HG02610 (cell line): Measurements from ENCODE around the gene TNFRSF25.
"Not testable (repeated sequence)": the region's sequence is repeated elsewhere in the genome, so short reads cannot be mapped to it uniquely, and the experiment has no call there.

Experiments
- ATAC-seq: cut with Tn5 transposase; IDR thresholded peaks from one replicate; pipeline ENCODE4 v1.9.1; 2021; ENCODE audit warnings: mild to moderate bottlenecking, moderate library complexity; ENCODE audit not compliant: unreplicated experiment

TNFRSF25 gene

GRCh38 chr1:6470132-6471085, 4.4 kb upstream of the TNFRSF25 start:
- no peak for ATAC-seq

- ATAC-seq, result no peak
Observed at GRCh38 chr1:6468729-6469461, 2.9 kb upstream of the TNFRSF25 start.

GRCh38 chr1:6467744-6468688, 2.0 kb upstream of the TNFRSF25 start:
- no peak for ATAC-seq

GRCh38 chr1:6467224-6467623, 1.3 kb upstream of the TNFRSF25 start:
- ATAC-seq, result no peak

- ATAC-seq, result no peak
Observed at GRCh38 chr1:6466751-6467150, 778 bp upstream of the TNFRSF25 start.

- ATAC-seq, result no peak
Observed at GRCh38 chr1:6465461-6466005, 440 bp downstream of the TNFRSF25 start.

- no peak for ATAC-seq
Observed at GRCh38 chr1:6464915-6465314, 1.1 kb downstream of the TNFRSF25 start.

GRCh38 chr1:6464514-6464836, 1.5 kb downstream of the TNFRSF25 start:
- ATAC-seq, result no peak

- no peak for ATAC-seq
Observed at GRCh38 chr1:6463120-6463412, 2.9 kb downstream of the TNFRSF25 start.

- ATAC-seq, result no peak
Observed at GRCh38 chr1:6462412-6463119, 3.4 kb downstream of the TNFRSF25 start.

GRCh38 chr1:6461538-6462411, 4.2 kb downstream of the TNFRSF25 start:
- ATAC-seq, result no peak

GRCh38 chr1:6461051-6461530, 4.9 kb downstream of the TNFRSF25 start:
- no peak for ATAC-seq

- ATAC-seq, result no peak
Observed at GRCh38 chr1:6460301-6461050, 5.5 kb downstream of the TNFRSF25 start.

- ATAC-seq, result no peak
Observed at GRCh38 chr1:6459850-6460265, 6.1 kb downstream of the TNFRSF25 start.

GRCh38 chr1:6456800-6457466, 9.0 kb downstream of the TNFRSF25 start:
- no peak for ATAC-seq

GRCh38 chr1:6455752-6456520, 10.0 kb downstream of the TNFRSF25 start:
- ATAC-seq, result not testable (repeated sequence)
